NB4 (cell line): ENCODE results near the gene HPS6.
A peak's percentile ranks its signal among the peaks of the same experiment; 100 is the strongest.

Experiments
- DNase-seq: peaks from one replicate; pipeline ENCODE4 v3.0.0; 2010; ENCODE audit warnings: low read depth
- H3K4me3 ChIP-seq: one replicate; pipeline ENCODE4 v1.5.1; 2011; ENCODE audit warnings: mild to moderate bottlenecking, low read depth, low read length, moderate library complexity
- MAX ChIP-seq: IDR thresholded peaks from 2 replicates; pipeline ENCODE4 v1.6.1; 2011; ENCODE audit warnings: low read depth, low read length
- MYC ChIP-seq: IDR thresholded peaks from 2 replicates; pipeline ENCODE4 v1.6.1; 2011; ENCODE audit warnings: low read depth, low read length
- POLR2A ChIP-seq: IDR thresholded peaks from 2 replicates; pipeline ENCODE4 v1.6.1; 2011; ENCODE audit warnings: mild to moderate bottlenecking; ENCODE audit not compliant: insufficient read length; ENCODE audit errors: extremely low read depth
- TF ChIP-seq, protein P1 (sequence below): IDR thresholded peaks from one replicate; pipeline ENCODE4 v1.5.1; 2012; ENCODE audit warnings: low read depth, low read length

Gene HPS6

DNA sequence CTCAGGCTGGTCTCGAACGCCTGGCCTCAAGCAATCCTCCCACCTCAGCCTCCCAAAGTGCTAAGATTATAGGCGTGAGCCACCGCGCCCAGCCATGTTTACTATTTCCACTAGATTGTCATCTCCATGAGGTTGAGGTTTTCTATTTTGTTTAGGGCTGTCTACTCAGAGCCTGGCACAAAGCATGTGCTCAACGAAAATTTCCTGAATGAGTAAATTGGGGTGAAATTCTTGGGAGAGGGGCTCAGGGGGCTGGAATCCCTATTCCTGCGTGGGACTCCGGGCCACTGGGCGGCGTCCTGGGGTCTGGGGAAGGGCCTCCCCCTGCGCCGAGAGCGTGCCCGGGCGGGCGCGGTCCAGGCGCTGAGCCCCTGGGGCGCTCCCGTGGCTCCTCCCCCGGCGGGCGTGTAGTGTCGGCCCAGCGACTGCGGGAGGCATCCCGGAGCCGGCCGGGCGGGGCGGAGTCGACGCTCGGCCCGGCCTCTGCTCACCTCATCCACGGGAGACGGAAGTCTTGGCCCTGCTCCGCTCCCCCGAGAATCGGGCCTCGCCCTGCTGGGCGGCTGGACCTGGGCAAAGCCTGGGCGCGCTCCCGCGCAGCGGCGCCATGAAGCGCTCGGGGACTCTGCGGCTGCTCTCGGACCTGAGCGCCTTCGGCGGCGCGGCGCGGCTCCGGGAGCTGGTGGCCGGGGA is at the start of gene HPS6:
Gene HPS6 (plus strand): TSS at position 482 of the 693 bp plus-strand sequence. CDS start 126 bp downstream, at position 608.
- DNase-seq, result peak; percentile 98
- TF ChIP-seq, protein P1, sequence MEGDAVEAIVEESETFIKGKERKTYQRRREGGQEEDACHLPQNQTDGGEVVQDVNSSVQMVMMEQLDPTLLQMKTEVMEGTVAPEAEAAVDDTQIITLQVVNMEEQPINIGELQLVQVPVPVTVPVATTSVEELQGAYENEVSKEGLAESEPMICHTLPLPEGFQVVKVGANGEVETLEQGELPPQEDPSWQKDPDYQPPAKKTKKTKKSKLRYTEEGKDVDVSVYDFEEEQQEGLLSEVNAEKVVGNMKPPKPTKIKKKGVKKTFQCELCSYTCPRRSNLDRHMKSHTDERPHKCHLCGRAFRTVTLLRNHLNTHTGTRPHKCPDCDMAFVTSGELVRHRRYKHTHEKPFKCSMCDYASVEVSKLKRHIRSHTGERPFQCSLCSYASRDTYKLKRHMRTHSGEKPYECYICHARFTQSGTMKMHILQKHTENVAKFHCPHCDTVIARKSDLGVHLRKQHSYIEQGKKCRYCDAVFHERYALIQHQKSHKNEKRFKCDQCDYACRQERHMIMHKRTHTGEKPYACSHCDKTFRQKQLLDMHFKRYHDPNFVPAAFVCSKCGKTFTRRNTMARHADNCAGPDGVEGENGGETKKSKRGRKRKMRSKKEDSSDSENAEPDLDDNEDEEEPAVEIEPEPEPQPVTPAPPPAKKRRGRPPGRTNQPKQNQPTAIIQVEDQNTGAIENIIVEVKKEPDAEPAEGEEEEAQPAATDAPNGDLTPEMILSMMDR, result peak; percentile 35
- TF ChIP-seq MAX (peak; percentile 78; the same call in 1 of the 2 replicates), MYC (peak; percentile 40; the same call in 1 of the 2 replicates), POLR2A (peak; percentile 96)
- peak within 1 kb of the TSS; percentile 88 for H3K4me3 ChIP-seq

DNA sequence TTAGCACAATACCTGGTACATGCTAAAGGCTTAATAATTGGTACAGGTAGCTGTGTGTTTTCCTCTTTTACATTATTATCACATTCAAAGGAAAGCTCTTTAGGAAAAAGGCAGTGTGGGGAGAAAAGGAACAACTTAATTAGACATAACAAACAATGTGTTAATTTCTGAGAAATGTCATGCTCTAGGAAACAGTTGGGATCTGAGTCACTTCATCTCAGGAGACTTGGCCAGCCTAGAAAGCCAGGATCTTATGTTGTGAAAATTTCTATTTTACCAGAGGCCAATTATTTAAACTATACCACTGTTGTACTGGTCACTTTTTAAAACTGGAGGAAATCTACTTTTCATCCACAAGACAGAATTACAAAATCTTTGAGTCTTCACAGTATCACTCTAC is 48.7 kb upstream of the HPS6 start:
- H3K4me3 ChIP-seq, result no peak overlapping the region
- TF ChIP-seq, protein P1, result no peak
- TF ChIP-seq POLR2A (no peak), MYC (no peak), MAX (no peak)
- DNase-seq, result no peak

DNA sequence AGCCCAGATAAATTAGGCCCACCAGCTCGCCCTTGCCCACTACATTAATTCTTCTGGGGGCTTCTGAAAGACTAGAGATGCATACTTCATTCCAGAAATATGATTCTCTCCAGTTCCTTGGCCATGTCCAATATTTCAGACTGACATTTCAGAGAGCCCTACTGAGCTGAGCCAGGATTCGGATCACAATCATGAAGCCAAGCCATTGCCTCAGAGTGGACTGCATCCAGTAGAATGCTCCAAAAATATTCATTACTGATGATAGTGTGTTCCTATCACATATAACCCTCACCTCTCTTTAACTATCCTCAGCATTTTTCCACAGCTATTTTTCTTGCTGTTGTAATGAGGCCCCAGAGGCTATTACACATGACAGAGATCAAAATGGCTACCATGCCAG is 47.9 kb upstream of the HPS6 start:
- DNase-seq, result no peak
- TF ChIP-seq, protein P1, result no peak
- no peak for TF ChIP-seq MYC
- no peak for TF ChIP-seq MAX
- TF ChIP-seq POLR2A, result no peak
- H3K4me3 ChIP-seq, result no peak overlapping the region

DNA sequence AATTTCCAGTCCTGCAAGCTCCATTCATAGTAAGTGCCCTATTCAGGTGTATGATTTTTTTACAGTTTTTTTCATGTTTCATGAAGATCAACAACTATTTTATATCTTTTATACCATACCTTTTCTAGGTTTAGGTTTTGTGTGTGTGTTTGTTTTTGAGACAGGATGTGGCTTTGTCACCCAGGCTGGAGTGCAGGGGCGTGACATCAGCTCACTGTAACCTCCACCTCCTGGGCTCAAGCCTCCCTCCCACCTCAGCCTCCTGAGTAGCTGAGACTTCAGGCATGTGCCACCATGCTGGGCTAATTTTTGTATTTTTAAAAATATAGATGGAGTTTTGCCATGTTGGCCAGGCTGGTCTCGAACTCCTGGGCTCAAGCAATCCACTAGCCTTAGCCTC is 44.2 kb upstream of the HPS6 start:
- peak; percentile 16 for DNase-seq
- TF ChIP-seq MYC (no peak), POLR2A (no peak), MAX (no peak)
- TF ChIP-seq, protein P1, result no peak
- H3K4me3 ChIP-seq, result no peak overlapping the region

DNA sequence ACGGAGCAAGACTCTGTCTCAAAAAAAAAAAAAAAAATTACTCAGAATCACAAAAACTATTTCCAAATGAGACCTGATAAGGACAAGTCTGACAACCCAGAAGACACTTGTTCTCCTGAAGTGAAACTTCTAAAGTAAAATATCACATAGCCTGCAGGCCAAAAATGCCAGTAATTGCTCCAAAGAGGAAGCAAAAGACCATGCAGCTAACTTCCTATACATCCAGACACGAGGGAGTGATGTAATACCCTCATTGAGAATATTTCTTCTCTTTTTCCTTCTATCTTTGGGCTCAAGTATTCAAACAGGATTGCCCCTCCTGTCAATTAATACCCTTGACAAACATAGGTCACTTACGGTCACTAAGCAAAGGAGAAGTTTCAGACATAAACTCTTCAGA is 40.4 kb upstream of the HPS6 start:
- H3K4me3 ChIP-seq, result no peak overlapping the region
- TF ChIP-seq MAX (peak; percentile 76), POLR2A (no peak), MYC (peak; percentile 90)
- TF ChIP-seq, protein P1, result no peak
- peak; percentile 68 for DNase-seq
